GM18519 (cell line): ENCODE data around the gene GLO1.

ENCODE experiments used
- ATAC-seq: cut with Tn5 transposase; IDR thresholded peaks from one replicate; pipeline ENCODE4 v1.9.1; 2021; ENCODE audit warnings: mild to moderate bottlenecking, moderate library complexity; ENCODE audit not compliant: unreplicated experiment, low FRiP score

GLO1 gene

GRCh38 chr6:38673397-38674165, 29.4 kb downstream of the GLO1 start:
- ATAC-seq: no peak

GRCh38 chr6:38671885-38672467, 31.0 kb downstream of the GLO1 start:
- peak; percentile 85 for ATAC-seq

GRCh38 chr6:38658418-38659167, 44.4 kb downstream of the GLO1 start:
- ATAC-seq: no peak

GRCh38 chr6:38656896-38657295, 46.0 kb downstream of the GLO1 start:
- no peak for ATAC-seq

- no peak for ATAC-seq
Observed at GRCh38 chr6:38654263-38654662, 48.7 kb downstream of the GLO1 start.

- no peak for ATAC-seq
Observed at GRCh38 chr6:38651121-38651784, 51.7 kb downstream of the GLO1 start.

GRCh38 chr6:38650207-38650752, 52.7 kb downstream of the GLO1 start:
- ATAC-seq: no peak

- ATAC-seq: no peak
Observed at GRCh38 chr6:38649744-38650143, 53.2 kb downstream of the GLO1 start.

- ATAC-seq: no peak
Observed at GRCh38 chr6:38648629-38649028, 54.3 kb downstream of the GLO1 start.

- no peak for ATAC-seq
Observed at GRCh38 chr6:38646166-38646878, 56.6 kb downstream of the GLO1 start.

- ATAC-seq: no peak
Observed at GRCh38 chr6:38644951-38645350, 58.0 kb downstream of the GLO1 start.

- ATAC-seq: no peak
Observed at GRCh38 chr6:38640216-38640909, 62.6 kb downstream of the GLO1 start.

GRCh38 chr6:38639498-38640215, 63.3 kb downstream of the GLO1 start, which contains the start of gene BTBD9:
TSS of gene BTBD9 (minus strand) at chr6:38639929.
- peak; percentile 64 for ATAC-seq

- ATAC-seq: peak; percentile 8
Observed at GRCh38 chr6:38638941-38639497, 63.9 kb downstream of the GLO1 start.

- ATAC-seq: no peak
Observed at GRCh38 chr6:38637756-38638155, 65.2 kb downstream of the GLO1 start.

- ATAC-seq: no peak
Observed at GRCh38 chr6:38636027-38636426, 66.9 kb downstream of the GLO1 start.

GRCh38 chr6:38634518-38634917, 68.4 kb downstream of the GLO1 start:
- no peak for ATAC-seq

- no peak for ATAC-seq
Observed at GRCh38 chr6:38632490-38632889, 70.5 kb downstream of the GLO1 start.
